Cortex of kidney (tissue), 1 donor: Measurements from ENCODE around the gene MYOT.
"Not testable (repeated sequence)": the region's sequence is repeated elsewhere in the genome, so short reads cannot be mapped to it uniquely, and the experiment has no call there.

Source experiments
- DNase-seq: peaks from one replicate; lab custom pipeline; 2025; lab: John Stamatoyannopoulos, UW

The MYOT gene

GRCh38 chr5:137856916-137857862 lies 10.5 kb upstream of the MYOT start:
- no peak for DNase-seq

- DNase-seq = no peak
Measured at GRCh38 chr5:137858223-137858916, 9.3 kb upstream of the MYOT start.

GRCh38 chr5:137858954-137859353 lies 8.7 kb upstream of the MYOT start:
- no peak for DNase-seq

GRCh38 chr5:137862251-137862650 lies 5.4 kb upstream of the MYOT start:
- DNase-seq = no peak

- DNase-seq = not testable (repeated sequence)
Measured at GRCh38 chr5:137863653-137864052, 4.0 kb upstream of the MYOT start.

GRCh38 chr5:137866541-137867388 lies 895 bp upstream of the MYOT start:
- DNase-seq = no peak

GRCh38 chr5:137870647-137871339 lies 3.1 kb downstream of the MYOT start:
- no peak for DNase-seq

- no peak for DNase-seq
Measured at GRCh38 chr5:137871571-137871970, 3.9 kb downstream of the MYOT start.

- no peak for DNase-seq
Measured at GRCh38 chr5:137872466-137872865, 4.8 kb downstream of the MYOT start.

- DNase-seq = no peak
Measured at GRCh38 chr5:137876101-137876500, 8.4 kb downstream of the MYOT start.

GRCh38 chr5:137880313-137880712 lies 12.7 kb downstream of the MYOT start:
- DNase-seq = no peak

GRCh38 chr5:137887831-137888230 lies 20.2 kb downstream of the MYOT start:
- DNase-seq = no peak

GRCh38 chr5:137888466-137888862 lies 20.8 kb downstream of the MYOT start:
- DNase-seq = no peak

- DNase-seq = no peak
Measured at GRCh38 chr5:137888863-137889759, 21.5 kb downstream of the MYOT start, which contains the start of gene PKD2L2. Gene PKD2L2, plus strand, starts transcription at chr5:137889457. Its CDS starts 35 bp downstream, at chr5:137889492.

GRCh38 chr5:137890845-137891244 lies 23.2 kb downstream of the MYOT start:
- DNase-seq = no peak

- no peak for DNase-seq
Measured at GRCh38 chr5:137891849-137892248, 24.2 kb downstream of the MYOT start.

- DNase-seq = no peak
Measured at GRCh38 chr5:137894586-137894985, 26.9 kb downstream of the MYOT start.

GRCh38 chr5:137896560-137896959 lies 28.9 kb downstream of the MYOT start:
- no peak for DNase-seq

GRCh38 chr5:137899493-137899892 lies 31.8 kb downstream of the MYOT start:
- no peak for DNase-seq

GRCh38 chr5:137901011-137901817 lies 33.6 kb downstream of the MYOT start:
- no peak for DNase-seq
